GM18507 (cell line): ENCODE data around the gene MTG2.

Experiments used
- DNase-seq: peaks from one replicate; pipeline ENCODE4 v3.0.0; 2011; ENCODE audit warnings: low read depth; ENCODE audit not compliant: insufficient read length; ENCODE audit errors: extremely low spot score
- FAIRE-seq: peaks from 2 replicates; lab custom pipeline; 2011; peaks lifted over from hg19 to GRCh38; lab: Jason Lieb, UNC

MTG2 gene

GRCh38 chr20:62176866-62177265 is 6.0 kb upstream of the MTG2 start:
- FAIRE-seq (no peak), DNase-seq (no peak)

GRCh38 chr20:62177307-62177706 is 5.5 kb upstream of the MTG2 start:
- DNase-seq (no peak), FAIRE-seq (no peak)

GRCh38 chr20:62178316-62179161 is 4.3 kb upstream of the MTG2 start:
- no peak for FAIRE-seq
- no peak for DNase-seq

- FAIRE-seq (no peak), DNase-seq (no peak)
Observed at GRCh38 chr20:62179162-62179504, 3.7 kb upstream of the MTG2 start.

GRCh38 chr20:62181808-62182207 is 1.0 kb upstream of the MTG2 start:
- no peak for FAIRE-seq
- no peak for DNase-seq

- DNase-seq (no peak), FAIRE-seq (no peak)
Observed at GRCh38 chr20:62183426-62184142, 756 bp downstream of the MTG2 start.

GRCh38 chr20:62186096-62186426 is 3.2 kb downstream of the MTG2 start:
- no peak for FAIRE-seq
- DNase-seq: no peak

- DNase-seq (no peak), FAIRE-seq (no peak)
Observed at GRCh38 chr20:62186887-62187866, 4.3 kb downstream of the MTG2 start.

GRCh38 chr20:62190639-62191411 is 8.0 kb downstream of the MTG2 start:
- DNase-seq (no peak), FAIRE-seq (no peak)

GRCh38 chr20:62191781-62192559 is 9.1 kb downstream of the MTG2 start:
- FAIRE-seq (no peak), DNase-seq (no peak)

- FAIRE-seq (no peak), DNase-seq (no peak)
Observed at GRCh38 chr20:62192635-62193034, 9.8 kb downstream of the MTG2 start.

- FAIRE-seq (no peak), DNase-seq (no peak)
Observed at GRCh38 chr20:62193079-62194025, 10.5 kb downstream of the MTG2 start.

- FAIRE-seq: no peak
- no peak for DNase-seq
Observed at GRCh38 chr20:62195075-62195405, 12.2 kb downstream of the MTG2 start.

GRCh38 chr20:62195736-62196135 is 12.9 kb downstream of the MTG2 start:
- FAIRE-seq (no peak), DNase-seq (no peak)

- DNase-seq (no peak), FAIRE-seq (no peak)
Observed at GRCh38 chr20:62196286-62196685, 13.5 kb downstream of the MTG2 start.

- no peak for FAIRE-seq
- no peak for DNase-seq
Observed at GRCh38 chr20:62197311-62197710, 14.5 kb downstream of the MTG2 start.

- no peak for DNase-seq
- no peak for FAIRE-seq
Observed at GRCh38 chr20:62197801-62198200, 15.0 kb downstream of the MTG2 start.

GRCh38 chr20:62198496-62198895 is 15.7 kb downstream of the MTG2 start:
- DNase-seq (no peak), FAIRE-seq (no peak)
